ENCODE data around the gene TEAD1.

Gene TEAD1

GRCh38 chr11:12768726-12769673 lies 94.8 kb downstream of the TEAD1 start:
- no peak for DNase-seq

GRCh38 chr11:12769834-12770345 lies 95.7 kb downstream of the TEAD1 start:
- peak; percentile 58 to 59 (median 58) for DNase-seq

GRCh38 chr11:12770435-12770834 lies 96.2 kb downstream of the TEAD1 start:
- DNase-seq, result no peak

GRCh38 chr11:12770966-12771597 lies 96.9 kb downstream of the TEAD1 start:
- DNase-seq, result no peak

- DNase-seq, result no peak
Observed at GRCh38 chr11:12771875-12772274, 97.7 kb downstream of the TEAD1 start.

- DNase-seq, result no peak
Observed at GRCh38 chr11:12772324-12772723, 98.1 kb downstream of the TEAD1 start.

GRCh38 chr11:12773591-12773990 lies 99.4 kb downstream of the TEAD1 start:
- DNase-seq, result no peak

- no peak for DNase-seq
Observed at GRCh38 chr11:12775955-12776354, 101.7 kb downstream of the TEAD1 start.

- DNase-seq, result no peak
Observed at GRCh38 chr11:12777208-12777874, 103.1 kb downstream of the TEAD1 start.

GRCh38 chr11:12778240-12778905 lies 104.2 kb downstream of the TEAD1 start:
- no peak for DNase-seq

- no peak for DNase-seq
Observed at GRCh38 chr11:12783765-12784164, 109.5 kb downstream of the TEAD1 start.

GRCh38 chr11:12784445-12784844 lies 110.2 kb downstream of the TEAD1 start:
- no peak for DNase-seq

- no peak for DNase-seq
Observed at GRCh38 chr11:12784987-12785386, 110.8 kb downstream of the TEAD1 start.

- no peak for DNase-seq
Observed at GRCh38 chr11:12785901-12786300, 111.7 kb downstream of the TEAD1 start.

GRCh38 chr11:12786450-12786849 lies 112.2 kb downstream of the TEAD1 start:
- DNase-seq, result no peak

- DNase-seq, result no peak
Observed at GRCh38 chr11:12786891-12787290, 112.7 kb downstream of the TEAD1 start.

- no peak for DNase-seq
Observed at GRCh38 chr11:12787847-12788246, 113.6 kb downstream of the TEAD1 start.

- DNase-seq, result no peak
Observed at GRCh38 chr11:12789054-12789453, 114.8 kb downstream of the TEAD1 start.

GRCh38 chr11:12789596-12790215 lies 115.5 kb downstream of the TEAD1 start:
- DNase-seq, result no peak

- no peak for DNase-seq
Observed at GRCh38 chr11:12790861-12791616, 116.8 kb downstream of the TEAD1 start.

GRCh38 chr11:12792018-12792417 lies 117.8 kb downstream of the TEAD1 start:
- DNase-seq, result no peak

GRCh38 chr11:12792590-12792989 lies 118.4 kb downstream of the TEAD1 start:
- no peak for DNase-seq
